G401 (cell line): ENCODE results near the gene ARHGEF2. TPM values are rescaled to one million over a fixed set of nuclear protein-coding genes. Genes with fewer than 3 reads are reported as not detected.
"Not testable (repeated sequence)": the region's sequence is repeated elsewhere in the genome, so short reads cannot be mapped to it uniquely, and the experiment has no call there.

Experiments used
- DNase-seq: peaks from one replicate; pipeline ENCODE4 v3.0.0-alpha.2; 2015; ENCODE audit warnings: low spot score
- in situ Hi-C: cut with HindIII; loops from 2 replicates; pipeline ENCODE4 v1.10.0; 2016; ENCODE audit warnings: low sequenced_read_pairs, mixed read lengths
- total RNA-seq: library from RNA; depleted of rRNA; stranded (reverse); fragments of >200 nt; shearing (Covaris generic); gene quantifications from 2 replicates; pipeline ENCODE4 v1.2.3, GENCODE V29; 2014

The ARHGEF2 gene
- total RNA-seq, 1 experiment from 2014 or later, result 20.3 TPM

- DNase-seq, result no peak
- in situ Hi-C loops, result no loop called here
Measured at GRCh38 chr1:155931332-155932038, 46.9 kb downstream of the ARHGEF2 start.

GRCh38 chr1:155930725-155931124 lies 47.6 kb downstream of the ARHGEF2 start:
- in situ Hi-C loops, DNase-seq: not testable (repeated sequence)

- in situ Hi-C loops, result no loop called here
- DNase-seq, result no peak
Measured at GRCh38 chr1:155929057-155929456, 49.3 kb downstream of the ARHGEF2 start.

- in situ Hi-C loops, result no loop called here
Measured at GRCh38 chr1:155925506-155925905, 52.8 kb downstream of the ARHGEF2 start.

GRCh38 chr1:155920717-155921116 lies 57.6 kb downstream of the ARHGEF2 start:
- no peak for DNase-seq
- in situ Hi-C loops, result no loop called here

More at GRCh38 chr1:155925506-155925905, 52.8 kb downstream of the ARHGEF2 start:
- no peak for DNase-seq

- in situ Hi-C loops, result no loop called here
Measured at GRCh38 chr1:155919801-155920200, 58.5 kb downstream of the ARHGEF2 start.

GRCh38 chr1:155918660-155919059 lies 59.7 kb downstream of the ARHGEF2 start:
- no peak for DNase-seq
- in situ Hi-C loops, result no loop called here

More at GRCh38 chr1:155919801-155920200, 58.5 kb downstream of the ARHGEF2 start:
- no peak for DNase-seq

- DNase-seq, result no peak
- in situ Hi-C loops, result no loop called here
Measured at GRCh38 chr1:155913969-155914757, 64.2 kb downstream of the ARHGEF2 start.

- no peak for DNase-seq
- in situ Hi-C loops, result no loop called here
Measured at GRCh38 chr1:155912056-155912536, 66.3 kb downstream of the ARHGEF2 start.

GRCh38 chr1:155911156-155912055 lies 66.9 kb downstream of the ARHGEF2 start, which contains the start of gene RIT1:
TSS of gene RIT1 (minus strand) at chr1:155911349. CDS start at chr1:155910761, 588 bp downstream.
- in situ Hi-C loops, result no loop called here
- DNase-seq, result peak; percentile 79

- peak; percentile 46 for DNase-seq
- in situ Hi-C loops, result no loop called here
Measured at GRCh38 chr1:155910621-155911121, 67.7 kb downstream of the ARHGEF2 start.

GRCh38 chr1:155909894-155910293 lies 68.5 kb downstream of the ARHGEF2 start:
- in situ Hi-C loops, result no loop called here
- no peak for DNase-seq

GRCh38 chr1:155904261-155904660 lies 74.1 kb downstream of the ARHGEF2 start:
- DNase-seq, result no peak
- in situ Hi-C loops, result no loop called here

- no peak for DNase-seq
- in situ Hi-C loops, result no loop called here
Measured at GRCh38 chr1:155900161-155900560, 78.2 kb downstream of the ARHGEF2 start.

- in situ Hi-C loops, result no loop called here
- no peak for DNase-seq
Measured at GRCh38 chr1:155899683-155900082, 78.7 kb downstream of the ARHGEF2 start.

GRCh38 chr1:155898888-155899287 lies 79.5 kb downstream of the ARHGEF2 start:
- in situ Hi-C loops, result no loop called here
- no peak for DNase-seq

GRCh38 chr1:155897746-155898145 lies 80.6 kb downstream of the ARHGEF2 start:
- DNase-seq, result no peak
- in situ Hi-C loops, result no loop called here
